Osteocyte (in vitro differentiated cells): Measurements from ENCODE around the gene GTF2F2. TPM values are rescaled to one million over a fixed set of nuclear protein-coding genes. Genes with fewer than 3 reads are reported as not detected.

ENCODE experiments used
- DNase-seq: peaks from one replicate; pipeline ENCODE4 v3.0.0; 2021; ENCODE audit warnings: mixed read lengths; ENCODE audit not compliant: unreplicated experiment; ENCODE audit errors: extremely low spot score
- H3K27ac Mint-ChIP-seq: one replicate; pipeline ENCODE4 v1.8.0; 2021; ENCODE audit warnings: mild to moderate bottlenecking, mixed read lengths; ENCODE audit not compliant: unreplicated experiment
- H3K27me3 Mint-ChIP-seq: one replicate; pipeline ENCODE4 v1.8.0; 2021; ENCODE audit warnings: mixed read lengths; ENCODE audit not compliant: unreplicated experiment
- H3K36me3 Mint-ChIP-seq: one replicate; pipeline ENCODE4 v1.8.0; 2021; ENCODE audit warnings: mixed read lengths; ENCODE audit not compliant: unreplicated experiment
- H3K4me1 Mint-ChIP-seq: one replicate; pipeline ENCODE4 v1.8.0; 2021; ENCODE audit warnings: mixed read lengths; ENCODE audit not compliant: unreplicated experiment
- H3K4me3 Mint-ChIP-seq: one replicate; pipeline ENCODE4 v1.8.0; 2021; ENCODE audit warnings: mild to moderate bottlenecking, moderate library complexity, mixed read lengths; ENCODE audit not compliant: unreplicated experiment
- H3K9me3 Mint-ChIP-seq: one replicate; pipeline ENCODE4 v1.8.0; 2021; ENCODE audit warnings: mixed read lengths; ENCODE audit not compliant: unreplicated experiment
- CTCF ChIP-seq: fragments of 200-600 bp; sonication (generic); IDR thresholded peaks from 2 replicates; pipeline ENCODE4 v1.5.0; 2021; ENCODE audit warnings: antibody characterized with exemption, mild to moderate bottlenecking, moderate library complexity
- total RNA-seq: library from RNA; stranded (reverse); gene quantifications from 2 replicates; pipeline ENCODE4 v1.2.1, GENCODE V29; 2021

GTF2F2 gene
- total RNA-seq, 1 donor from 2014 or later, result 15.6 TPM

- Mint-ChIP-seq H3K4me1 (peaks cover 22% of the 10 kb centered on the region), H3K9me3 (no peaks in the 10 kb centered on the region), H3K4me3 (no peak overlapping the region), H3K27ac (no peak overlapping the region), H3K36me3 (no peaks in the 10 kb centered on the region), H3K27me3 (no peaks in the 10 kb centered on the region)
- DNase-seq, result no peak
- TF ChIP-seq CTCF, result no peak
Observed at GRCh38 chr13:45191874-45192273, 71.6 kb downstream of the GTF2F2 start.

GRCh38 chr13:45194081-45194939, 74.0 kb downstream of the GTF2F2 start:
- no peaks in the 10 kb centered on the region for H3K9me3 Mint-ChIP-seq
- H3K27ac Mint-ChIP-seq, result no peak overlapping the region

GRCh38 chr13:45195421-45195820, 75.1 kb downstream of the GTF2F2 start:
- H3K4me3 Mint-ChIP-seq, result no peak overlapping the region
- no peaks in the 10 kb centered on the region for H3K27me3 Mint-ChIP-seq
- H3K36me3 Mint-ChIP-seq, result no peaks in the 10 kb centered on the region
- no peak for TF ChIP-seq CTCF
- H3K4me1 Mint-ChIP-seq, result peaks cover 26% of the 10 kb centered on the region
- DNase-seq, result no peak
- H3K27ac Mint-ChIP-seq, result peak overlapping the region; percentile 81
- H3K9me3 Mint-ChIP-seq, result no peaks in the 10 kb centered on the region

More at GRCh38 chr13:45194081-45194939, 74.0 kb downstream of the GTF2F2 start:
- Mint-ChIP-seq H3K27me3 (no peaks in the 10 kb centered on the region), H3K4me3 (no peak overlapping the region), H3K4me1 (peaks cover 23% of the 10 kb centered on the region), H3K36me3 (no peaks in the 10 kb centered on the region)
- TF ChIP-seq CTCF, result peak; percentile 43
- no peak for DNase-seq

GRCh38 chr13:45196096-45196495, 75.8 kb downstream of the GTF2F2 start:
- no peak for TF ChIP-seq CTCF
- Mint-ChIP-seq H3K4me3 (peak overlapping the region; percentile 1), H3K27ac (peak overlapping the region; percentile 81), H3K36me3 (no peaks in the 10 kb centered on the region), H3K27me3 (no peaks in the 10 kb centered on the region), H3K9me3 (no peaks in the 10 kb centered on the region), H3K4me1 (peaks cover 26% of the 10 kb centered on the region)
- DNase-seq, result no peak

- TF ChIP-seq CTCF, result no peak
- Mint-ChIP-seq H3K27ac (peak overlapping the region; percentile 81), H3K9me3 (no peaks in the 10 kb centered on the region), H3K27me3 (no peaks in the 10 kb centered on the region), H3K36me3 (no peaks in the 10 kb centered on the region), H3K4me1 (peaks cover 26% of the 10 kb centered on the region), H3K4me3 (no peak overlapping the region)
- no peak for DNase-seq
Observed at GRCh38 chr13:45196622-45197021, 76.3 kb downstream of the GTF2F2 start.
